Ishikawa (cell line): ENCODE data around the gene TPD52L1.

Source experiments
- CEBPB ChIP-seq: IDR thresholded peaks from 2 replicates; pipeline ENCODE4 v1.6.1; 2012
- CREB1 ChIP-seq: IDR thresholded peaks from 2 replicates; pipeline ENCODE4 v1.6.1; 2012; ENCODE audit warnings: low read depth
- EGR1 ChIP-seq: IDR thresholded peaks from 2 replicates; pipeline ENCODE4 v1.6.1; 2012
- EP300 ChIP-seq: IDR thresholded peaks from 2 replicates; pipeline ENCODE4 v1.6.1; 2012; ENCODE audit warnings: borderline replicate concordance
- FOXM1 ChIP-seq: IDR thresholded peaks from 2 replicates; pipeline ENCODE4 v1.6.1; 2012; ENCODE audit warnings: low read depth, borderline replicate concordance
- NFIC ChIP-seq: IDR thresholded peaks from 2 replicates; pipeline ENCODE4 v1.6.1; 2012
- RAD21 ChIP-seq: IDR thresholded peaks from 2 replicates; pipeline ENCODE4 v1.6.1; 2012; ENCODE audit warnings: low read depth
- REST ChIP-seq: IDR thresholded peaks from 2 replicates; pipeline ENCODE4 v1.6.1; 2012; ENCODE audit warnings: low read depth, mild to moderate bottlenecking
- TAF1 ChIP-seq: IDR thresholded peaks from 2 replicates; pipeline ENCODE4 v1.6.1; 2012; ENCODE audit warnings: low read depth, mild to moderate bottlenecking
- TCF12 ChIP-seq: IDR thresholded peaks from 2 replicates; pipeline ENCODE4 v1.6.1; 2012; ENCODE audit warnings: low read depth
- TEAD4 ChIP-seq: IDR thresholded peaks from 2 replicates; pipeline ENCODE4 v1.6.1; 2012
- YY1 ChIP-seq: IDR thresholded peaks from 2 replicates; pipeline ENCODE4 v1.6.1; 2012; ENCODE audit warnings: low read depth
- ZBTB7A ChIP-seq: IDR thresholded peaks from 2 replicates; pipeline ENCODE4 v1.6.1; 2012; ENCODE audit warnings: low read depth
- TF ChIP-seq, protein P1 (sequence below): IDR thresholded peaks from 2 replicates; pipeline ENCODE4 v1.6.1; 2012
- TF ChIP-seq, protein P2 (sequence below): IDR thresholded peaks from 2 replicates; pipeline ENCODE4 v1.6.1; 2012

TPD52L1 gene

DNA sequence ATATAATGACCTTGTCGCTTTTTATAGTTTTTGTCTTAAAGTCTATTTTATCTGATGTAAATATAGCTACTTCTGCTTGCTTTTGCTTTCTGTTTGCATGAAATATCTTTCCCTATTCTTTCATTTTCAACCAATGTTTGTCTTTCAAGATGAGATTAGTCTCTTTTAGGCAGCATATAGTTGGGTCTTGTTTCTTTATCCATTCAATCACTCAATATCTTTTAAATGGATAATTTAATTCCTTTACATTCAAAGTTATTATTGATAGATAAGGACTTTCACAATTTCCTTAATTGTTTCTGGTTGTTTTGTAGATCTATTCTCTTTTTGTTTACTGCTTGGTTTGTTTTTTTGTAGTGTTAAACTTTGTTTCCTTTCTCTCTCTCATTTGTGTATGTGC lies 43.5 kb upstream of the TPD52L1 start:
- no peak for TF ChIP-seq TAF1
- TF ChIP-seq YY1 = no peak
- TF ChIP-seq CREB1 = no peak
- TF ChIP-seq, protein P1, sequence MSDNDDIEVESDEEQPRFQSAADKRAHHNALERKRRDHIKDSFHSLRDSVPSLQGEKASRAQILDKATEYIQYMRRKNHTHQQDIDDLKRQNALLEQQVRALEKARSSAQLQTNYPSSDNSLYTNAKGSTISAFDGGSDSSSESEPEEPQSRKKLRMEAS = no peak
- TF ChIP-seq EP300 = no peak
- no peak for TF ChIP-seq RAD21
- no peak for TF ChIP-seq TEAD4
- TF ChIP-seq CEBPB = no peak
- TF ChIP-seq EGR1 = no peak
- no peak for TF ChIP-seq FOXM1
- TF ChIP-seq, protein P2, sequence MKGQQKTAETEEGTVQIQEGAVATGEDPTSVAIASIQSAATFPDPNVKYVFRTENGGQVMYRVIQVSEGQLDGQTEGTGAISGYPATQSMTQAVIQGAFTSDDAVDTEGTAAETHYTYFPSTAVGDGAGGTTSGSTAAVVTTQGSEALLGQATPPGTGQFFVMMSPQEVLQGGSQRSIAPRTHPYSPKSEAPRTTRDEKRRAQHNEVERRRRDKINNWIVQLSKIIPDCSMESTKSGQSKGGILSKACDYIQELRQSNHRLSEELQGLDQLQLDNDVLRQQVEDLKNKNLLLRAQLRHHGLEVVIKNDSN = no peak
- TF ChIP-seq TCF12 = no peak
- no peak for TF ChIP-seq REST
- no peak for TF ChIP-seq ZBTB7A
- no peak for TF ChIP-seq NFIC

GRCh38 chr6:125111219-125111983 lies 42.2 kb upstream of the TPD52L1 start:
- TF ChIP-seq RAD21 (no peak), EP300 (no peak), REST (no peak), CEBPB (no peak), NFIC (no peak), TCF12 (no peak), CREB1 (no peak), TAF1 (no peak), EGR1 (no peak)
- TF ChIP-seq, protein P2 = no peak

- TF ChIP-seq, protein P1 = no peak
- TF ChIP-seq FOXM1 (no peak), TEAD4 (no peak), ZBTB7A (no peak), CEBPB (no peak), REST (no peak), TAF1 (no peak), TCF12 (no peak), CREB1 (no peak), NFIC (no peak), YY1 (no peak), EGR1 (no peak), EP300 (no peak), RAD21 (no peak)
- TF ChIP-seq, protein P2 = no peak
Observed at GRCh38 chr6:125112934-125113333, 40.6 kb upstream of the TPD52L1 start.

DNA sequence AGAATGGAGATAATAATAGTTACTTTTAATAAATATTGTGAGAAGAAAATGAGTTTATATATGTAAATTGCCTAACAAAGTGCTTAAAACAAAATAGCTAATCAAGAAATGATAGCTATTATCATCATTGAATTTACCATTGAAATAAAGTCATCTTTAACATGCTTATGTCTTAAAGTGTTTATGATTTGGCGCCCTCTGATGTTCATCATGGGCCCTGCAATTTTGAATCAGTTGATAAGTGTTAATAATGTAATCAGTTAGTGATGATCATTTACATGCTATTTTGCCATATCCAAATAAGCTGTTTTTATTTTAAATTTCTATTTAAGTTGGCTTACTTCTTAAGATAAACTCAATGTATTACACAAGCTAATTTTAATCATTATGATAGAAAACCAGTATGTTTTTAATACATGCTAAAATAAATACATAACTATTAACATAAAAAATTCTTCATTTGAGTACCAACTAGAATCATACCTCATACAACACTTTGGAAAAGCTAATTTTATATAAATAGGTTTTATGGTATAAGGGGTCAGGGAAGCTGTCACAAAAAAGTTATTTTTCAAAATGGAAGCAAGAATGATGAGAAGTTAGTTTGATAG lies 39.2 kb upstream of the TPD52L1 start:
- TF ChIP-seq CEBPB (no peak), REST (no peak), RAD21 (peak; percentile 91), CREB1 (no peak)
